ENCODE results near the gene TMEM236.

The TMEM236 gene

GRCh38 chr10:17788646-17789045, 36.6 kb downstream of the TMEM236 start:
- no peak for DNase-seq

GRCh38 chr10:17789396-17789795, 37.4 kb downstream of the TMEM236 start:
- no peak for DNase-seq

- DNase-seq = no peak
These were observed 38.6 kb downstream of the TMEM236 start for GRCh38 chr10:17790651-17791050.

- DNase-seq = no peak
These were observed 41.0 kb downstream of the TMEM236 start for GRCh38 chr10:17792991-17793390.

- no peak for DNase-seq
These were observed 42.0 kb downstream of the TMEM236 start for GRCh38 chr10:17793823-17794644.

GRCh38 chr10:17795083-17795482, 43.1 kb downstream of the TMEM236 start:
- DNase-seq = no peak

- no peak for DNase-seq
These were observed 44.0 kb downstream of the TMEM236 start for GRCh38 chr10:17795813-17796594.

GRCh38 chr10:17801507-17801906, 49.5 kb downstream of the TMEM236 start:
- no peak for DNase-seq

GRCh38 chr10:17802350-17802749, 50.3 kb downstream of the TMEM236 start:
- no peak for DNase-seq

- no peak for DNase-seq
These were observed 51.0 kb downstream of the TMEM236 start for GRCh38 chr10:17802976-17803375.

GRCh38 chr10:17805330-17805729, 53.3 kb downstream of the TMEM236 start:
- no peak for DNase-seq

- no peak for DNase-seq
These were observed 54.0 kb downstream of the TMEM236 start for GRCh38 chr10:17805921-17806577.

GRCh38 chr10:17808971-17809841, 57.2 kb downstream of the TMEM236 start, which contains the start of gene MRC1:
Gene MRC1, plus strand, starts transcription at chr10:17809348. Its CDS starts 118 bp downstream, at chr10:17809466.
- no peak for DNase-seq

- no peak for DNase-seq
These were observed 59.3 kb downstream of the TMEM236 start for GRCh38 chr10:17811146-17811865.

GRCh38 chr10:17814973-17815372, 63.0 kb downstream of the TMEM236 start:
- DNase-seq = no peak

GRCh38 chr10:17816199-17816598, 64.2 kb downstream of the TMEM236 start:
- no peak for DNase-seq

GRCh38 chr10:17817316-17817715, 65.3 kb downstream of the TMEM236 start:
- DNase-seq = no peak

GRCh38 chr10:17817790-17818189, 65.8 kb downstream of the TMEM236 start:
- no peak for DNase-seq

- DNase-seq = no peak
These were observed 67.8 kb downstream of the TMEM236 start for GRCh38 chr10:17819836-17820235.

GRCh38 chr10:17820943-17821342, 68.9 kb downstream of the TMEM236 start:
- DNase-seq = no peak

- no peak for DNase-seq
These were observed 69.9 kb downstream of the TMEM236 start for GRCh38 chr10:17821893-17822292.

- no peak for DNase-seq
These were observed 79.3 kb downstream of the TMEM236 start for GRCh38 chr10:17831341-17831740.

All from KG1 (cell line).